Activated CD4-positive, alpha-beta T cell treated with anti-CD3 and anti-CD28 coated beads for 36 hours (primary cell): ENCODE data around the gene NBEA. TPM values are rescaled to one million over a fixed set of nuclear protein-coding genes. Genes with fewer than 3 reads are reported as not detected.
A peak's percentile ranks its signal among the peaks of the same experiment; 100 is the strongest.

Experiments
- ATAC-seq: fragments of 200-7000 bp; cut with Tn5 transposase; one replicate; pipeline ENCODE4 v1.10.0; 2021; ENCODE audit warnings: mild to moderate bottlenecking, moderate library complexity
- CTCF ChIA-PET: fragments of 350-600 bp; sonication (Branson Sonifier 250); formaldehyde crosslinking; loops from one replicate; lab custom pipeline; 2021; ENCODE audit warnings: antibody characterized with exemption; lab: Charles Lee
- POLR2A ChIA-PET: fragments of 350-600 bp; sonication (Branson Sonifier 250); formaldehyde crosslinking; loops from one replicate; lab custom pipeline; 2021; ENCODE audit warnings: antibody characterized with exemption, inconsistent platforms; lab: Charles Lee
- DNase-seq: peaks from one replicate; pipeline ENCODE4 v3.0.0-alpha.2; 2020
- H3K27ac Mint-ChIP-seq: one replicate; pipeline ENCODE4 v1.8.0; 2021; ENCODE audit warnings: mixed read lengths
- H3K27me3 Mint-ChIP-seq: one replicate; pipeline ENCODE4 v1.8.0; 2021; ENCODE audit warnings: mixed read lengths
- H3K36me3 Mint-ChIP-seq: one replicate; pipeline ENCODE4 v1.8.0; 2021; ENCODE audit warnings: low read depth, mixed read lengths
- H3K4me1 Mint-ChIP-seq: one replicate; pipeline ENCODE4 v1.8.0; 2021; ENCODE audit warnings: mixed read lengths
- H3K4me3 Mint-ChIP-seq: one replicate; pipeline ENCODE4 v1.8.0; 2021; ENCODE audit warnings: mild to moderate bottlenecking, moderate library complexity, mixed read lengths
- H3K9me3 Mint-ChIP-seq: one replicate; pipeline ENCODE4 v1.8.0; 2021; ENCODE audit warnings: low read depth, mixed read lengths
- intact Hi-C, 2 experiments: fragments of 100-400 bp; cut with DNase I in 1 of 2; cut with micrococcal nuclease in 1 of 2; formaldehyde crosslinking; loops; one replicate each; pipeline versions ENCODE4 v1.14.2 to v1.15.1; 2022 to 2024; cut with DNase I, micrococcal nuclease
- total RNA-seq, 2 experiments: library from RNA; stranded (reverse); gene quantifications; one replicate each; pipeline ENCODE4 v1.2.3, GENCODE V29; 2021

Gene NBEA
- total RNA-seq, 2 experiments from 2014 or later: 0.39 to 0.44 TPM

DNA sequence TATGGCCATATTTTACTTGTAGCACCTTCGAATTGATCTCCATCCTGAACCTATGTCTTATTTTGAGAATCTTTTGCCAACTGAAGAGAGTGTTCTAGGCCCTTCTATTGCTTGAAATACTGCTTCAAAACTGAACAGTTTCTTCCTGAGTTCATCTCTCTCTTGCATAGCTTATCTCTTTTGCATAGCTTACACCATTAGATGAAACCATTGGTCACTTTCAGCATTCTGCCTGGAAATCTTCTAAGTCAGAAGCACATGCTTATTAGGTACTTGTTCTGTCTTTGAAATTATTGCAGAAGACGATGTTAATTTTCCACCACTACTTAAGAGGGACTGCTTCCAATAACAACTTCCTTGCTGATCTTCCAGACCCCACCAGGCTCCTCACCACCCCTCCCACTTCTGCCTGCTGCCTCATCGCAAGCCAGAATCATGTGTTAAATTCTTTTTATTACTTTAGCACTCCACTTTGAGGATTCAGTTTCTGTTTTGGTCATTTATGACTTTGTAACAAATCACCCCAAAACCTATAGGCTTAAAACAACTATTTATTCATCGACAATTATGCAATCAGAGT lies 656.8 kb downstream of the NBEA start:
- ChIA-PET POLR2A (no interaction called here), CTCF (no interaction called here)
- no peak for ATAC-seq
- Mint-ChIP-seq H3K9me3 (no peaks in the 10 kb centered on the region), H3K4me3 (no peak overlapping the region), H3K36me3 (no peaks in the 10 kb centered on the region), H3K27ac (no peak overlapping the region), H3K4me1 (no peaks in the 10 kb centered on the region), H3K27me3 (no peaks in the 10 kb centered on the region)
- intact Hi-C loops: no loop called here
- no peak for DNase-seq

DNA sequence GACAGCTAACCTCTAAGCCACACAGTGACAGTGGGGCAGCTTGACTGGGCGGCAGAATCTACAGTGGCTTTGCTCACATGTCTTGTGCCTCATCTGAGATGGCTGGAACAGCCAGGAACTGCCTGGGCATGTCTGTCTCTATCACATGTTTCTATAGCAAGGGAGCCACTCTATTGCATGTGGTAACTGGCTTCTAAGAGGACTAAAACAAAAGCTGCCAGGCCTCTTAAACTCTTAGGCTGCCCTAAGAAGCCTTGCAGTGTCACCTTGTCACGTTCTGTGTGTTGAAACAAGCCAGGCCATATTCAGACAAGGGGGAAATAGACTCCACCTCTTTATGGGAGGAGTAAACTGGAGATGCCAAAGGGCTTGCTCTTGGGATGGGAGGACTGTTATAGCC lies 657.3 kb downstream of the NBEA start:
- Mint-ChIP-seq H3K36me3 (no peaks in the 10 kb centered on the region), H3K9me3 (no peaks in the 10 kb centered on the region), H3K4me1 (no peaks in the 10 kb centered on the region), H3K27ac (no peak overlapping the region), H3K4me3 (no peak overlapping the region), H3K27me3 (no peaks in the 10 kb centered on the region)
- CTCF ChIA-PET: interaction anchor here (1.4 kb wide), 1 partner anchor 10 kb away, joined by 3 read pairs; no protein-coding TSS in a partner anchor
- ATAC-seq (no peak), DNase-seq (no peak)
- POLR2A ChIA-PET: no interaction called here
- intact Hi-C loops: no loop called here

DNA sequence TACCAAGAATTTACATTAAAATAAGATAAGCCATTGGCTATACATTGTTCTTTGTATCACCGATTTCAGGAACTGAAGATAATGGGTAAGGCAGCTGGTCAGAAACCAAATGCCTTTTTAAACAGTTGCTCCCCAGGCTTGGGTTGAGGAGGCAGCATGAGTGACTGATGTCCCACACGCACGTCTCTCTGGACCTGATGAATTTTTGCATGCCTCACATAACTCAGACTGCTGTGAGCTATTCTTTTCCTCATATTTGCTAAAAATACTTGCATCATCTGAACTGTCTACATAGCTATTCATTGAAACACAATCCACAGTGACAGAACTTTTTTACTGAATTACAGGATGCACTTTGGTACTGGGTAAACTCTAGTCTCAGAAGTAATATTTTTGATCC lies 658.1 kb downstream of the NBEA start:
- ChIA-PET CTCF (interaction anchor here (0.6 to 1.4 kb wide), 2 partner anchors 9 to 140 kb away, joined by 3 read pairs; no protein-coding TSS in a partner anchor), POLR2A (no interaction called here)
- DNase-seq (no peak), ATAC-seq (no peak)
- no peaks in the 10 kb centered on the region for H3K27me3 Mint-ChIP-seq
- intact Hi-C loops: no loop called here
- H3K4me1 Mint-ChIP-seq: no peaks in the 10 kb centered on the region
- no peak overlapping the region for H3K4me3 Mint-ChIP-seq
- no peaks in the 10 kb centered on the region for H3K9me3 Mint-ChIP-seq
- no peak overlapping the region for H3K27ac Mint-ChIP-seq
- no peaks in the 10 kb centered on the region for H3K36me3 Mint-ChIP-seq

DNA sequence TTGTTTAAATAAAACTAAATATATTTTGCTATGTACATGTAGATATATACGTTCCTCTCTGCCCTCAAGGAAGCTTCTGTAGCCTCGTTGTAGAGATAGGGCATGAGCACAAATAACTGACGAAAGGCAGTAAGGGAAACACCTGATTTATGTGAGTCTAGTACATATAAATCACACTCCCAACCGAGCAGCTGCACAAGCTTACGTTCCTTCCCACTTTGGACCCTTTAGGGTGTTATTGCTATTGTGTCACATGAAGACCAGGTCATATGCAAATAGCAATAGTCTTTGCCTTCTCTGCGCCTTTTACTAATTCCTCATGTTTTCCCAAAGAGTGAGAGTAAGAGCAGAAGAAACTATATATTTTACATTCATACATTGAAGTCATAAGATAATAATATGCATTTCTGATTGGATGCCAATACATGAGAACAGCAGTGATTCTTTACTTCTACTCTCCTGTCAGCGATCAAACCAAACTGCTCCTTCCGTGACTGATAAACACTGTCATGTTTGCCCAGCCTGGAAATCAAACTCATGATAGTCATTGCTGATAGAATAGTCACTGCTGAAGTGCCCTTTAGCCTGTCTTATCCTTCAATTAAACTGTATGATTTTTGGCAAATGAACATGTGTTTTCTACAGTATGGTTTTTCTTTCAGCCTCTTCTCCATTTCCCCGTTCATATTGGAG lies 661.7 kb downstream of the NBEA start:
- no peaks in the 10 kb centered on the region for H3K9me3 Mint-ChIP-seq
- H3K27ac Mint-ChIP-seq: no peak overlapping the region
- intact Hi-C loops: no loop called here
- H3K27me3 Mint-ChIP-seq: no peaks in the 10 kb centered on the region
- ChIA-PET CTCF (no interaction called here), POLR2A (no interaction called here)
- ATAC-seq (no peak), DNase-seq (no peak)
- H3K36me3 Mint-ChIP-seq: no peaks in the 10 kb centered on the region
- no peaks in the 10 kb centered on the region for H3K4me1 Mint-ChIP-seq
- H3K4me3 Mint-ChIP-seq: no peak overlapping the region

DNA sequence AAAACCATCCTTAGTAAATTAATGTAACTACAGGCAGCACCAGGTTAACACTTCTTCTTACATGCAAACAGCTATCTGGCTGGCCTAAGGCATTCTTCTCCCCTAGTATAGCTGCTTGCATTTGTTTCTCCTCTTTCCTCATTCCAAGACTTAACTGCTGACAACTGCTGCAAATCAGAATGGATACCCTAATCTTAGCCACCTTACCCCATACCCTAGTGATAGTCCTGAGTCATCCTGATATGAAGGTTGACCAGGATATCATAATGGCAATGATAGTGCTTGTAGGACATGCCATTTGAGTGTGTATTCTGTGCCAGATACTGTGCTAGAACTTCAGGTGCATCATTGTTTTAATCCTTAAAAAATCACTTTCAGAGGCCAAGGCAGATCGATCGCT lies 672.6 kb downstream of the NBEA start:
- no peaks in the 10 kb centered on the region for H3K9me3 Mint-ChIP-seq

DNA sequence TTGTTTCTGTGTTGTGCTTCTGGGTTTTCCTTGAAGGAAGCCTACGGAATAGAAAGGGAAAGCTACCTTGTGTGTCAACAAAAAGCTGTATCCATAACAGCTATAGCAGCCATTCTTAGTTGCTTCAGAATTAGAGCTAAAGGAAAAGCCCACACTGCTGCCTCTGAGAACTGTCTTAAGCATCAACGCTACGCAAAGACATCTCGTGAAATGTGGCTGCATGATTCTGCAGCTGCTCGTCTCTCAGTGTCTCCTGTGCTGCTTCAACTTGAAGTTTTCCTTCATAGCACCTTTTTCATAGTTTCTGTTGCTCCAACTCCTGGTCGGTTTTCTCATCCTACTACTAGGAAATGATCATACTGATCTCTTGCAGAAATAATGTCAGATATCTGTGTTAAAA lies 675.4 kb downstream of the NBEA start:
- Mint-ChIP-seq H3K4me1 (peaks cover 3% of the 10 kb centered on the region), H3K27ac (no peak overlapping the region), H3K9me3 (no peaks in the 10 kb centered on the region), H3K36me3 (no peaks in the 10 kb centered on the region), H3K4me3 (no peak overlapping the region), H3K27me3 (no peaks in the 10 kb centered on the region)
- ChIA-PET POLR2A (no interaction called here), CTCF (no interaction called here)
- DNase-seq (no peak), ATAC-seq (no peak)
- intact Hi-C loops: no loop called here

More for the DNA sequence above, 672.6 kb downstream of the NBEA start:
- ChIA-PET POLR2A (no interaction called here), CTCF (no interaction called here)
- intact Hi-C loops: no loop called here
- ATAC-seq (no peak), DNase-seq (no peak)
- H3K27ac Mint-ChIP-seq: no peak overlapping the region
- H3K27me3 Mint-ChIP-seq: no peaks in the 10 kb centered on the region
- H3K4me1 Mint-ChIP-seq: no peaks in the 10 kb centered on the region
- H3K36me3 Mint-ChIP-seq: no peaks in the 10 kb centered on the region
- H3K4me3 Mint-ChIP-seq: no peak overlapping the region

DNA sequence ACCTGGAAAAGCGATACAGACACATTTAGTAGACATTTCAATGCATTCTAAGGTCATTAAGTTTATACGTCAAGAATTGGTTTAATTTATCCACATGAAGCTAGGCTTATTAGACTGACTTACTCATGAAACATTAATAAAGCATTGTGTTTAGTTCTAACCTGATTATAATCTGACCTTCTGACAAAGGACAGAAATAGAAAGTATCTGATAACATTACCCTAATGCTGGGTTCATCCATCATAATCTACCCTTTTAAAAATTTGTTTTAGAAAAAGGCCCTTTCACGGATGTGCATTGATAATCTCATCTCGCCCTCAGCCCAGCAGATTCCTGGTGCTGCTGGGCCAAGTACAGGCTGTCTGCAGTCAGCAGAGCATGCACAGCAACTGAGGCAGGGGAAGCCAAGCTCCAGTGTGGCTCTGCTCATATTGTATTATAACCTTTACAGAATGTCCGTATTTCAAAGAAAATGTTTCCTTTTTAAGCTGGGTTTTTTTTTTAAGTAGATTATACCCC lies 676.6 kb downstream of the NBEA start:
- POLR2A ChIA-PET: no interaction called here
- ATAC-seq: no peak

DNA sequence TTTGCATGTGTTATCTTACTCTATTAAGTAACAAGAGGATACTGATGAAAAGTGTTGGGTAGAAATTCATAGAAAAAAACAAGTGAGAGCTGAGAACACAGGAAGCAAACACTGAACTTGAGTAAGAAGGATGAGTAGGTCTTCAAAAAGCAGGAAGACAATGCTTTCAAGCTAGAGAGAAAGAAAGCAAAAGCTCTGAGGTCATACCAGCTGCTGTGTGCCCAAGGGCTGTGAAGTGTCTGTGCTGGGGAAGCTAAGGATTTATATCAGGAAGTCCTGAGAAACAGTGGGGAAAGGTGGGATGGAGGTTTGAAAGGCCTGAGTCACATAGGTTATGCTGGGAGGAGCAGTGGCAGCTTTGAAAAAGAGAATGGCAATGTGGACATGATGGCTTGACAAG lies 679.9 kb downstream of the NBEA start:
- intact Hi-C loops: no loop called here
- DNase-seq: no peak
- Mint-ChIP-seq H3K9me3 (no peaks in the 10 kb centered on the region), H3K4me3 (no peak overlapping the region), H3K36me3 (no peaks in the 10 kb centered on the region), H3K27me3 (no peaks in the 10 kb centered on the region), H3K27ac (no peak overlapping the region), H3K4me1 (peaks cover 3% of the 10 kb centered on the region)
- ATAC-seq: peak; percentile 26
- POLR2A ChIA-PET: no interaction called here
- CTCF ChIA-PET: no interaction called here

More for the DNA sequence above, 676.6 kb downstream of the NBEA start:
- Mint-ChIP-seq H3K9me3 (no peaks in the 10 kb centered on the region), H3K4me1 (peaks cover 3% of the 10 kb centered on the region), H3K27ac (no peak overlapping the region), H3K36me3 (no peaks in the 10 kb centered on the region), H3K27me3 (no peaks in the 10 kb centered on the region), H3K4me3 (no peak overlapping the region)
- DNase-seq: no peak
- CTCF ChIA-PET: interaction anchor here (1.0 kb wide), 1 partner anchor 111 kb away, joined by 3 read pairs; no protein-coding TSS in a partner anchor
- intact Hi-C loops: no loop called here

DNA sequence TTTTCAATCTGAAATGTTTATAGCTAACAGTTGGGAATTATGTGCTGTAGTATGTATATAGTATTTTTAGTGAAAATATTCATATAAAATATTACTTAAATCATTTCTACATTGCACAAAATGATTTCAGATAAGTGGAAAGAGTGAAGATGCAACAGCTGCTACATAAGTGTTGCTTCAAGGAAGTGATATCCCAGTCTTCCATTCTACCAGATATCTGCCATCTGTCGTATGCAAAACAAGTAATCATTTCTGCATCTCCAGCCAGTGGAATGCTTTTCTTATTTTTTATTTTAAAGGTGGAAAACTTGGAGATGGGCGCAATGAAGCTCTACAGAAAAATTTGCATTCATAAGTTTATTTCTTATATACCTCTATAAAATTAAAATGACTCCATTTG lies 687.0 kb downstream of the NBEA start:
- Mint-ChIP-seq H3K27ac (no peak overlapping the region), H3K36me3 (no peaks in the 10 kb centered on the region), H3K4me1 (no peaks in the 10 kb centered on the region), H3K27me3 (no peaks in the 10 kb centered on the region), H3K9me3 (no peaks in the 10 kb centered on the region), H3K4me3 (no peak overlapping the region)
- DNase-seq (no peak), ATAC-seq (no peak)
- intact Hi-C loops: no loop called here
- POLR2A ChIA-PET: no interaction called here
- CTCF ChIA-PET: no interaction called here

DNA sequence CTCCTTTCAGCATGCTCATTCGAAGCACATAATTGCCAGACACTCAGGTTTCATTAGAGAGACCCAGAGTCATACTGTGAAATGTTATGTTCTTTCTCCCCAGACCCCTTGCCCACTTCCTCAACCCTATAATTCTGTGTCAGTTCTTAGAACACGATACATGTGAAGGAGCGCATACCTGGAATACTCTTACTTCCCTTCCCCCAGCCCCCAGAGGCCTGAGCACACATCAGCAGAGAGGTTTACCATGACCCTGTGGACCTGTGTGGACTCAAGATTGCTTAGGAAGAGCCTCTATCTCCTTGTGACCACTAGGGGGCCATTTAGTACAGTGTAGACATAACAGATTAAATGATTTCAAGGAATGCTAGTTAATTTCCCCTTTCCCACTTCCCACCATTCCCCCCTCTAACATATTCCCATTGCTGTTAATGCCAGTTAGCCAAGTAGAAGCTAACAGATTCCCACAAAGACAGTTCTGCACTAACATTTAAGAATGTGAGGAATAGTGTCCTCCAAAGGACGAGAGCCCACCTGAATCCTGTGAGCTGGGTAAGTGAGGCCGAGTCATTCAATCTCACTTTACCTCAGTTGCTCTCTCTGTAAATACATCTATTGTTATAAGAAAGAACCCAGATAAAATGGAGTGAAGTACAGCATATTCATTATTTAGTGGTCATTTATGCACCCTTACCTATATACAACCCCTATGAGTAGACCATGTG lies 688.6 kb downstream of the NBEA start:
- intact Hi-C loops: loop anchor here in 1 of 2 experiments (2.0 kb wide), 1 partner anchor 90 kb away; no protein-coding TSS in a partner anchor
- CTCF ChIA-PET: interaction anchor here (0.6 to 1.3 kb wide), 5 partner anchors 8 to 1313 kb away, joined by 3 to 4 read pairs (median 3); no protein-coding TSS in a partner anchor

DNA sequence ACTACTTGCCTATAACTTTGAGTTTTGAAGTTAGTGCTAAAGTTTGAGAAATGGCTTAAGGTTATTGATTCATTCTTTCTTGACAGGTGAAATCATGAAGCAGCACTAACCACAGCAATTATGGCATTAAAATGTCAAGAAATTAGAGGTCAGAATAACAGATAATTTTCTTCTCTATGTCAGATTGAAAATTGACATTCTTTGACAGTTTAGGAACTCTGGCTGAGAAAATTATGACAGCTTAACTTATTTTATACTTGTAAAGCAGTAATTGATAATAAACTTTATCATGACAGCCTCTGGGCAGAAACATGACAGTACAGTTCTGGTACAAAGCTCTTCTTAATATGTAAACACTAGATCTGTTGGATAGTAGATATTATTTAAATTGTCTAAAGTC lies 689.6 kb downstream of the NBEA start:
- CTCF ChIA-PET: interaction anchor here (0.7 kb wide), 1 partner anchor 29 kb away, joined by 3 read pairs; no protein-coding TSS in a partner anchor
- Mint-ChIP-seq H3K36me3 (no peaks in the 10 kb centered on the region), H3K27ac (no peak overlapping the region), H3K4me1 (no peaks in the 10 kb centered on the region), H3K27me3 (no peaks in the 10 kb centered on the region), H3K4me3 (no peak overlapping the region), H3K9me3 (no peaks in the 10 kb centered on the region)
- no peak for ATAC-seq
- no peak for DNase-seq
- POLR2A ChIA-PET: no interaction called here
- intact Hi-C loops: loop anchor here in 1 of 2 experiments (2.0 kb wide), 1 partner anchor 89 kb away; no protein-coding TSS in a partner anchor

More for the DNA sequence above, 688.6 kb downstream of the NBEA start:
- DNase-seq (no peak), ATAC-seq (no peak)
- POLR2A ChIA-PET: no interaction called here
- no peak overlapping the region for H3K4me3 Mint-ChIP-seq
- no peak overlapping the region for H3K27ac Mint-ChIP-seq
- no peaks in the 10 kb centered on the region for H3K36me3 Mint-ChIP-seq
- no peaks in the 10 kb centered on the region for H3K9me3 Mint-ChIP-seq
- no peaks in the 10 kb centered on the region for H3K4me1 Mint-ChIP-seq
- H3K27me3 Mint-ChIP-seq: no peaks in the 10 kb centered on the region
